ENCODE measurements around the gene VGLL4.

Gene VGLL4

DNA sequence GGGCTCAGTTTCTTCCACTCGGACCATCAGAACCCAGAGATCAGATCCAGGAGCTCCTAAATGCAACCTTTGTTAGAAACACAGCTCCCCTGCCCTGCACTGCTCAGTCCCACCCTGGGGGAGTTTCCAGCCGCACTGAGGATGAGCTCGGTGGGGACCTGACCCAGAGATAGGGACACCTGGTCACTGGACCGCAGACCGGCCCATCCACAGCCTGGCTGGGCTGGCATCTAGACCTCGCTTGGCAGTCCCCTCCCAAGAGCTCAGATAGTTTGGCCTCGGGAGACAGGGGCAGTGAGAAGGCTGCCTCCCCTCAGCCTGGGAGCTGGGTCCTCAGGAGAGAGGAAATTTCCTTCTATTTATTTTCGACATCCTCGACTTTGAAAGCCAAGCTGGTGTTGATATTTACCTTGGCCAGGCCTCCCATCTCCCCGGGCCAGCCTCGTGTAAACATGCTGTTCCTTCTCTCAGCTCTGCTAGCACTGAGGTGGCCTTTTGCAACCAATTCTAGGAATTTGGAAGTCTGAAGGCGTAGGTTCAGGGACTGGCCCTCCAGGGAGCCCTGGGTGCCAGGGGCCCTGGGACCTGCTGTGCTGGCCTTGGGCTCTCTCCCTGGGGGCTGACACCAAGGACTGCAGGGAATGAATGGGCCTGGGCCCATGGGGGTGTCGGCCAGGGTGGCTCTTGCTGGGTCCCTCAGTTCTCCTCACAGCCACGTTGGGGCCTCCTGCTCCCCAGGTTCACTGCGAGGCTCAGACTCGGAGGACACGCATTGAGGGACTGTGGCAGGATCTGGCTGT is 90.1 kb downstream of the VGLL4 start:
- no peak for DNase-seq (ENCODE audit: low read depth in 2 of 3, low spot score in 2 of 3)

DNA sequence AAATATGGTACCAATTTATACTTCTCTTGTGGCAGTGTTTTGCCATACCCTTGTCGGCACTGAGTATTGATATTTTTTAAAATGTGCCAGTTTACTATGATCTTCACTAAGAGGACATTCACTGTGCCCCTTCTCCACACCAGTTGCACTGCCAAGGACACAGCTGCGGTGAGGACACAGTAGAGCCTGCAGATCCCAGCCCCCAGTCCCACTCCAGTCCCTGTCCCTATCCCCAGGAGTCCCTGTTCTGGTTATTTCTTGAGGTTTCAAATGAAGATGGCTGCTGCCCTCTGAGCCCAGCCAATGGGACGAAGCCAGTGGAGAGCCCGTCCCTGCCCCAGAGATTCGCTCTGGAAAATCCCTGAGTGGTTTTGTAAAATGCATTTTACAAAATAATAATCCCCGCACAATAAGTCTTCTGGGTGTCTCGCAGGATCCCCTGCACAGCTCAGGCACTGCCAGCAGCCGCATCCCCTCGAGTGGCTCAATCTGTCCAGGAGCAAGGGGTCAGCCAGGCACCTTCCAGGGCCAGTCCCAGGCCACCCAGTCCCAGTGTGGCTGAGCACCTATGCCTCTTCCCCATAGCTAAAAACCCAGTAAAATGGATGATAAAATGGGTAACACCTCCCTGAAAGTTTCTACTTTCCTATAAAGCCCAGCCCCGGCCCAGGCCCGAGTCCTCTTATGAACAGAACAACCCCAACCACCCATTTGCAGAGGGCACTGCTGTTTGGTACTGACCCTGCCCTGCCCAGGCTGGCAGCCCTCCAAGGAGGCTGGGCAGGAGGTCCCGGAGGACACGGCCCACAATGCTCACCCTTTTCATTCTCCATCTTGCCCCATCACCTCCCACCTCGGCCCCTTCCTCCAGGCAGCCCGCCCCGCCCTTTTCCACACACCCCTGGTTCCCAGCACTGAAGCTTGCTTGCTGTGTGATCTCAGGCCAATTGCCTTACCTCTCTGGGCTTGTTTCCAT is 91.1 kb downstream of the VGLL4 start:
- DNase-seq (ENCODE audit: low read depth in 2 of 3, low spot score in 2 of 3): no peak

- DNase-seq (ENCODE audit: low read depth in 2 of 3, low spot score in 2 of 3): no peak
Observed at GRCh38 chr3:11551036-11551435, 92.7 kb downstream of the VGLL4 start.

GRCh38 chr3:11549580-11550140 is 94.1 kb downstream of the VGLL4 start:
- DNase-seq (ENCODE audit: low read depth in 2 of 3, low spot score in 2 of 3): no peak

GRCh38 chr3:11548721-11549131 is 95.0 kb downstream of the VGLL4 start:
- DNase-seq (ENCODE audit: low read depth in 2 of 3, low spot score in 2 of 3): no peak

GRCh38 chr3:11547498-11547897 is 96.2 kb downstream of the VGLL4 start:
- no peak for DNase-seq (ENCODE audit: low read depth in 2 of 3, low spot score in 2 of 3)

- DNase-seq (ENCODE audit: low read depth in 2 of 3, low spot score in 2 of 3): no peak
Observed at GRCh38 chr3:11546657-11547302, 96.9 kb downstream of the VGLL4 start.

GRCh38 chr3:11545186-11545851 is 98.4 kb downstream of the VGLL4 start:
- no peak for DNase-seq (ENCODE audit: low read depth in 2 of 3, low spot score in 2 of 3)

DNA sequence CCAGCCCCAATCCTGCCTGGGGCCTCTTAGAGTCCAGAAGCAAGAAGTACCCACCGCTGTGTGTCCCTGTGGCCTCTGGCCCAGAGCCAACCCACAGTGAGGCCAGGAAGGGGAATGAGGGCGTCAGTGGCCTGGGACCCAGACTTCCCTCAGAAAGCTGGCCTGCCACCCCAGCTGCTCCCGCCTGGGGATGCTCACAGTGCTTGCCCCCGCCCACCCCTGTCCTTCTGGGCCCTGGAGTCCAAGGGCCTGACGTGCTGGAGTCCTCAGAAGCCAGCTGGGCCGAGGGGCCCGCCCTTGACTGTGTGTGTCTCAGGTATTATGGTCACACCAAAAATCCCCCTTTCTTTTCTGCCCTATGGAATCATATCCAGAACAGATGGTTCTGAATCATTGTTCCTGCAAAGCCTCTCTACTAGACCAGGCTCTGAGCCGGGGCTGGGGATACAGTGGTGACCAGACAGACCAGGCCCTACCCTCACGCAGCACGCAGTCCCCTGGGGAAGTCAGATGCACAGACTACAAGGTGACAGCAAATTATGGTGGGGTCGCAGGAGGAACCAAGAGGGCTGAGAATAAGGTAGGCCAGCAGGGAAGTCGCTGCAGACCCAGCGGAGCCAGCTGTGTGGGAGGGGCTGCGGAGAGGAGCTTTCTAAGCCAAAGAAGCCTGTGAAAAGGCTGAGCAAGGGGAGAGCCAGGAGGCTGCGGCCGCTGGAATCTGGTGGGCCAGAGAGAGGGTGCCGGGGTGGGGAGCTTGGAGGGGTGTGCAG is 99.1 kb downstream of the VGLL4 start:
- no peak for DNase-seq (ENCODE audit: low read depth in 2 of 3, low spot score in 2 of 3)

GRCh38 chr3:11543948-11544387 is 99.7 kb downstream of the VGLL4 start:
- DNase-seq (ENCODE audit: low read depth in 2 of 3, low spot score in 2 of 3): no peak

DNA sequence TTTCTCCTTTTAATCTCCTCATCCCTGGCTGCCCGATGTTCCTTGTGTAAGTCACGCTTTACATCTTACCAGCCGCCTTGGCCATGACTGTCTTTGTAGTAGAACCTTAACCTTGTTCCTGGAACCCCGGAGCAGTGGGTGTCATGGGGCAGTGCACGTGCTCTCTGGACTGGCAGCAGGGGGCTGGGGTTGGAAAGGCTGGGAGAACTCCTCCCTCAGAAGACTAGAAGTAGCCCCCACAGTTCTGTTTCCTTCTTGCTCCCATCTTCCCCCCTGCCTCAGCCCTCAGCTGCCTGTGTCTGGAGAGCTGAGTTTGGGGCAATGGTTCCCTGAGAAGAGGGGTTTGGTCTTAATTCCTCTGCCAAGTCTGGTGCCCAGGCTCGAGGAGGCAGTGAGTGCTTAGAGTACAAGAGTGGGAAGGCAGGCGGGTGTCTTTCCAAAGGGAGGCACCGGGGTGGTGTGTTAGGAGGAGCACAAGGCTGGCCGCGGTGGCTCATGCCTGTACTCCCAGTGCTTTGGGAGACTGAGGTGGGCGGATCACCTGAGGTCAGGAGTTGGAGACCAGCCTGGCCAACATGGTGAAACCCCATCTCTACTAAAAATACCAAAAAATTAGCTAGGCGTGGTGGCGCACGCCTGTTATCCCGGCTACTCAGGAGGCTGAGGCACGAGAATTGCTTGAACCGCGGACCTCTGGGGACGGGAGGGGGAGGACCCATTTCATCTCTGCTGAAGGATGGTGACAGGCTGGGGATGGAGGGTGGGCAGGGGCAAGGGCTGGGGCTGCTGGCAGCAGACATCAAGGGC is 100.4 kb downstream of the VGLL4 start:
- DNase-seq (ENCODE audit: low read depth in 2 of 3, low spot score in 2 of 3): no peak

- DNase-seq (ENCODE audit: low read depth in 2 of 3, low spot score in 2 of 3): no peak
Observed at GRCh38 chr3:11542551-11542950, 101.2 kb downstream of the VGLL4 start.

DNA sequence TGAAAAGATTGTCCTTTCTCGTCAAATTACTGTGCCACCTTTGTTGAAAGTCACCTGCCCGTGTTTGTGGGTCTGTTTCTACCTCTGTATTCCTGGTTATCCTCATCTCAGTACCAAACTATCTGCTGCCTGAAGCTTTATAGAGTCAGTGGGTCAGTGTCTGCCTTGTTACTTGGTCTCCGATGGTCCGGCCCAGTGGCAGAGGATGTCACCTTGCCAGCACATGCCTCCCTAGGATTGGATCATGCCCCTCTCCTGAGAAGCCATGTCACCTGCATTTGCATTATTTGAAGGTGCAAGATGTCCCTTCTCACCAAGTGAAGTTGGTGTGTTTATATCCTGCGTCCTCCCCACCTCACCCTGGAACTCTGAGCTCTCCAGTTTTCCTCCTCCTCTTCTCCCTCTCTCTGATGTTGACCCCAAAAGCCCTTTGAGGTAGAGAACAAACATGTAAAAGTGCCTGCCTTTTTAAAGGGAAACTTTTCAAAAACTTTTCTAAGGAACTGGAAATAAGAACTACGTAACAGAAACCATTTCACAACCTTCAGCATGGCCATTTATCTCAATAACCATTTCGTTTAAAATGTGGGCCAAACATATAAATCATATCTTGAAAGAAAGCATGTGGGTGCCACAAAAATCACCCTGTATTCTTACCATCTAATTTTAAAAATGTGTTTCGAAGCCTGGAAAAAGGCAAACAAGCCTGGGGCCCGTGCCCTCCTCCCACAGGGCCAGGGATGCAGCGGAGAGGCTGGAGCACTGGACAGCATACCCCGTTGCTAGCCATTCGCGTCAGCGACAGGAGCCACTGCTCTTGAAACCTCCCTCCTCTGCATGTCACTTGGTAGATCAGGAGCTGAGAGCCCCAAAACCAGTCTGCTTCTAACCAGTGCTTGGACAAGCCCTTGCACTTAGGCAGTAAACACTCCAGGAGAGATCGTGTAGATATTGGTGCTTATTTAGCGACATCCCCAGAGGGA is 102.1 kb downstream of the VGLL4 start:
- no peak for DNase-seq (ENCODE audit: low read depth in 2 of 3, low spot score in 2 of 3)

DNA sequence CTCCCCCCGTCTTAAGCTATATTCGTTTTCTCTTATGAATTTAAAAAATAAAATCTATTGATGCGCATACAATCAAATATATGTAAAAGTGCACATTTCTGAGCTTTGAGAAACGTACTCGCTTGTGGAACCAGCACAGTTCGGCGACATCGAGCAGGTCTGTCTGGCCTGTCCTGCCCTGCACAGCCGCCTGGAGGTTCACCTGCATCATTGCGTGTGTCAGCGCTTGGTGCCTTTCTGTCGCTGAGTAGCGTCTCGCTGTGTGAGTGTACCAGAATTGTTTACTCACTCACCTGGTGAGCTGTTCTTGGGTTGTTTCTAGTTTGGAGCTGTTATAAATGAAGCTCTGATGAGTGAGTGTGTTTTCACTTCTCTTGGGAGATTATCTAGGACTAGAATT is 104.0 kb downstream of the VGLL4 start:
- no peak for DNase-seq (ENCODE audit: low read depth in 2 of 3, low spot score in 2 of 3)

DNA sequence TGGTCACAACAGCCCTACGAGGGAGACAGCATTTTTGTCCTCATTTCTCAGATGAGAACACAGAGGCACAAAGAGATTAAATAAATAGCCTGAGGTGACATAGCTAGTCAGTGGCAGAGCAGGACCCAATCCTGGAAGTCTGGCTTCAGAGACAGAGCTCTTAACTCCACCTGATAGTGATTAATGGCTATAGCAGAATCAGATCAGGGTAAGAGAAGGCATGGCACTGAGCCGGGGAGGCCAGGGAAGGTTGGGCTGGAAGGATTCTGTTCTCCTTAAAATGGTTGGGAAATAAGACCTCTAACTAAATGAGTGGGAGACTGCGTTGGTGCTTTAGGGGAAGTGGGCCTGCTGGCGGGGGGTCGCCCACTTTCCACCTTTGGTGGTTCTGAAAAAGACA is 104.5 kb downstream of the VGLL4 start:
- DNase-seq (ENCODE audit: low read depth in 2 of 3, low spot score in 2 of 3): no peak

GRCh38 chr3:11538581-11538980 is 105.1 kb downstream of the VGLL4 start:
- DNase-seq (ENCODE audit: low read depth in 2 of 3, low spot score in 2 of 3): no peak

DNA sequence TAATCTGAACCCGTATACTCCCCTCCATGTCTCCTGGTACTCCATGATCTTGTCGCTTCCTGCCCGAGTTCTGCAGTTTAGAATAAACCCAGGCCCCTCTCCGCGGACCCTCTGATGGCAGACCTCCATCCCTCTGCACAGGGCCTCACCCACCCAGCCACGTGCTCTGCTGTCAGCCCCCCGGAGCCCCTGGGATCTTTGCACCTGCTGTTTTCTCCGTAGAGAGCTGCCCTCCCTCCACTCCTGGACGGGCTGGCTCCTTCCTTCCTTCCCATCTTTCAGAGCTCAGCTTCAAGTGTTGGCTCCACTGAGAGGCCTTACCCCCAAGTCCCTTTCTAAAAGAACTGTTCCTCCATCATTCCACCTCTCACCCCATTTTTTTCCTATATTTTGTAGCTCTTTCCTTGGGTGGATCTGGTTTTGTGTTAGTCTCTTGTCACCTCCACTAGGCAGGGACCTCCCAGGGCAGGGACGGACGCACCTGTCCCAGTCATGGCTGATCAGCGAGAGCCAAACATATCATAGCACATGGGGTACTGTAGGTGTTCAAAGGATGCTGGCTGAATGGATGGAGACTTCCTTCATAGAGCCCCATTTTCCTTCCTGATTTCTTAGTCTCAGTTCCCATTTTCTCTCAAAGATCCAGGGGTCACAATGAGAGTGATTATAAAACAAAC is 106.6 kb downstream of the VGLL4 start:
- no peak for DNase-seq (ENCODE audit: low read depth in 2 of 3, low spot score in 2 of 3)

Measured in activated CD8-positive, alpha-beta memory T cell treated with anti-CD3 and anti-CD28 coated beads for 48 hours (primary cell).